Colonic mucosa (tissue), 4 donors: ENCODE data around the gene TAB3. TPM values are rescaled to one million over a fixed set of nuclear protein-coding genes. Genes with fewer than 3 reads are reported as not detected.

Experiments used
- DNase-seq: peaks from one replicate; pipeline ENCODE4 v3.0.0-alpha.2; 2020
- H3K27ac ChIP-seq: fragments of 200-600 bp; one replicate; pipeline ENCODE4 v1.8.0; 2021
- H3K27me3 ChIP-seq: fragments of 200-600 bp; one replicate; pipeline ENCODE4 v1.8.0; 2021
- H3K36me3 ChIP-seq: fragments of 200-600 bp; one replicate; pipeline ENCODE4 v1.8.0; 2021
- H3K4me1 ChIP-seq: fragments of 200-600 bp; one replicate; pipeline ENCODE4 v1.8.0; 2021; ENCODE audit warnings: mild to moderate bottlenecking
- H3K4me3 ChIP-seq: fragments of 200-600 bp; one replicate; pipeline ENCODE4 v1.8.0; 2021
- H3K9ac ChIP-seq, 2 donors: one replicate each; pipeline ENCODE4 v1.7.0; 2013; ENCODE audit warnings: control low read depth in 2 of 2, low read depth in 2 of 2, low read length in 2 of 2
- H3K9me3 ChIP-seq: fragments of 200-600 bp; one replicate; pipeline ENCODE4 v1.8.0; 2021
- intact Hi-C: fragments of 100-400 bp; cut with DNase I; formaldehyde crosslinking; loops from one replicate; pipeline ENCODE4 v1.14.1; 2022
- total RNA-seq, 2 donors: library from RNA; stranded (reverse); fragmentation: NEBNext Ultra II Directional in 1 of 2; extraction: Animal tissue kit (Norgen Biotek cat#: 25700) in 1 of 2; gene quantifications; one replicate each; pipeline ENCODE4 v1.2.1, GENCODE V29; 2021
- TF ChIP-seq, protein P1 (sequence below): fragments of 200-600 bp; IDR thresholded peaks from one replicate; pipeline ENCODE4 v1.8.0; 2022; ENCODE audit warnings: antibody characterized with exemption, mild to moderate bottlenecking
- donor health status: healthy.
- donor health status: DM: no; HTN: no; CAD: no.
- donor health status: DM: no; HTN: no; CAD: no.

Gene TAB3
- total RNA-seq, 2 donors from 2014 or later: 12.3 to 22.2 TPM

DNA sequence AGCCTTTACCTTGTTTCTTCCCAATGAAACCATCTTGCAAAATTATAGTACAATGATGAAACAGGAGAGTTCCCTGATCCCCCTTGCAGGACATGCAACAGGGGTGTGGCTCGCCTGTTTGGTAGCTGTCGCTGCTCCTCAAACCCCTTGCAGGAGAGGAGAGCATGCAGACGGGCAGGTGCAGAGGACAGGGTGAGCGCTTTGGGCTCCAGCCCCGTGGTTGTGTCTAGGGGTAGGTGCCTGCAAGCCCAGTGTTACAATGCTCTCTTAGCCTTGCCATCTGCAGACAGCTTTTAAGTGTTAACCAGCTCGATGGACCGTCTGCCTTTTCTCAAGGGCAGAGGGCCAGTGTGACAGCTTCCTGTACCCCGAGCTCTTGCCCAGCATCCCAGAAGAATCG lies 102.0 kb downstream of the TAB3 start:
- Histone ChIP-seq H3K27me3 (no peaks in the 10 kb centered on the region), H3K36me3 (no peaks in the 10 kb centered on the region), H3K9me3 (no peaks in the 10 kb centered on the region), H3K4me1 (no peaks in the 10 kb centered on the region), H3K4me3 (no peak overlapping the region), H3K27ac (no peak overlapping the region), H3K9ac (no peak overlapping the region)
- intact Hi-C loops: no loop called here
- DNase-seq: no peak
- TF ChIP-seq, protein P1, sequence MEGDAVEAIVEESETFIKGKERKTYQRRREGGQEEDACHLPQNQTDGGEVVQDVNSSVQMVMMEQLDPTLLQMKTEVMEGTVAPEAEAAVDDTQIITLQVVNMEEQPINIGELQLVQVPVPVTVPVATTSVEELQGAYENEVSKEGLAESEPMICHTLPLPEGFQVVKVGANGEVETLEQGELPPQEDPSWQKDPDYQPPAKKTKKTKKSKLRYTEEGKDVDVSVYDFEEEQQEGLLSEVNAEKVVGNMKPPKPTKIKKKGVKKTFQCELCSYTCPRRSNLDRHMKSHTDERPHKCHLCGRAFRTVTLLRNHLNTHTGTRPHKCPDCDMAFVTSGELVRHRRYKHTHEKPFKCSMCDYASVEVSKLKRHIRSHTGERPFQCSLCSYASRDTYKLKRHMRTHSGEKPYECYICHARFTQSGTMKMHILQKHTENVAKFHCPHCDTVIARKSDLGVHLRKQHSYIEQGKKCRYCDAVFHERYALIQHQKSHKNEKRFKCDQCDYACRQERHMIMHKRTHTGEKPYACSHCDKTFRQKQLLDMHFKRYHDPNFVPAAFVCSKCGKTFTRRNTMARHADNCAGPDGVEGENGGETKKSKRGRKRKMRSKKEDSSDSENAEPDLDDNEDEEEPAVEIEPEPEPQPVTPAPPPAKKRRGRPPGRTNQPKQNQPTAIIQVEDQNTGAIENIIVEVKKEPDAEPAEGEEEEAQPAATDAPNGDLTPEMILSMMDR: no peak

DNA sequence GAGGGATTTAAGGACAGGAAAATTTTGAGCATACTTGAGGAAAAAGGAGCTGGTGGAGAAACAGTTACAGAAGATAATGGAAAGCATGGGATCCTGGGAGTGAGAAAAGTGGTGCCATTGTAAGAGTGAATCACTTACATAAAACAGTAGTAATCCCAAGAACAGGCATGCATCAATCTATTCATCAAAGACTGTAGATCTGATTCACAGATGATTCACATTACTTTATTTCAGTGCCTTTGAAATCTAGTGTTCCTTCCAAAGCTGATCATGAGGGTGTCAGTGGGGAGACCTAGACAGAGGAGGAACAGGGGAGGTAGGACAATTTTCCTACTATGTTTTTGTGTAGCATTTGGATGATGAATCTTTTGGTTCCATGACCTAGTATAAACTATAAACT lies 102.7 kb downstream of the TAB3 start:
- no peaks in the 10 kb centered on the region for H3K4me1 ChIP-seq
- H3K27me3 ChIP-seq: no peaks in the 10 kb centered on the region
- TF ChIP-seq, protein P1: no peak
- H3K9ac ChIP-seq: no peak overlapping the region
- DNase-seq: no peak
- intact Hi-C loops: no loop called here
- H3K36me3 ChIP-seq: no peaks in the 10 kb centered on the region
- no peak overlapping the region for H3K4me3 ChIP-seq
- no peaks in the 10 kb centered on the region for H3K9me3 ChIP-seq
- H3K27ac ChIP-seq: no peak overlapping the region

DNA sequence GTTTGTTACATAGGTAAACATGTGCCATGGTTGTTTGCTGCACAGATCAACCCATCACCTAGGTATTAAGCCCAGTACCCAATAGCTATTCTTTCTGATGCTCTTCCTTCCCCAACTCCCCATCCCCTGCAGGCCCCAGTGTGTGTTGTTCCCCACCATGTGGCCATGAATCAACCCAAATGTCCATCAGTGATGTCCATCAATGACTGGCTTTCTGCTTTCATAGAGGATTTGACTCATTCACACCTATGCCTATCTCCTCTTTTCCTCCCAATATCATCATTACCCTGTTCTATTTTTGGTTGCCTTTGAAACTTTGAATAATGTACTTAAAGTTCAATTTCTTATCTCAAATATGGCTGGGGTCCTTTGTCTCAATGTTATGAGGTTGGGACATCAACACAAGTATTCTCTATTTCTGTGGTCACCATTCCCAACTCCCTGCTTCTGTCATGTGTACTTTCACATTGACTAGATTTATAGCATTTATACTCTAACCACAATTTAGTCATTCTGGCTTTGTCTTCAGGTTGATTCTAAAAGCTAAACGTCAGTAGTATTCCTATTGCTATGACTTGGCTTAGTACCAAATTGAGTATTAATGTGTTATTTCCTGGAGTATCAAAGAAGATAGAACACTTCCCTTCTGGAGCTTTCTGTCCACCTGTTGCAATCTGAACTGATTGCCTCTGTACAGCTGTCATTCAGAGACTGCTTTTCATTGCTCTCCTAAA lies 107.2 kb downstream of the TAB3 start:
- no peaks in the 10 kb centered on the region for H3K36me3 ChIP-seq
- no peak for DNase-seq
- H3K27me3 ChIP-seq: no peaks in the 10 kb centered on the region
- TF ChIP-seq, protein P1: no peak
- intact Hi-C loops: no loop called here
- H3K4me1 ChIP-seq: no peaks in the 10 kb centered on the region
- no peaks in the 10 kb centered on the region for H3K9me3 ChIP-seq
- H3K4me3 ChIP-seq: no peak overlapping the region
- H3K27ac ChIP-seq: no peak overlapping the region
- no peak overlapping the region for H3K9ac ChIP-seq

DNA sequence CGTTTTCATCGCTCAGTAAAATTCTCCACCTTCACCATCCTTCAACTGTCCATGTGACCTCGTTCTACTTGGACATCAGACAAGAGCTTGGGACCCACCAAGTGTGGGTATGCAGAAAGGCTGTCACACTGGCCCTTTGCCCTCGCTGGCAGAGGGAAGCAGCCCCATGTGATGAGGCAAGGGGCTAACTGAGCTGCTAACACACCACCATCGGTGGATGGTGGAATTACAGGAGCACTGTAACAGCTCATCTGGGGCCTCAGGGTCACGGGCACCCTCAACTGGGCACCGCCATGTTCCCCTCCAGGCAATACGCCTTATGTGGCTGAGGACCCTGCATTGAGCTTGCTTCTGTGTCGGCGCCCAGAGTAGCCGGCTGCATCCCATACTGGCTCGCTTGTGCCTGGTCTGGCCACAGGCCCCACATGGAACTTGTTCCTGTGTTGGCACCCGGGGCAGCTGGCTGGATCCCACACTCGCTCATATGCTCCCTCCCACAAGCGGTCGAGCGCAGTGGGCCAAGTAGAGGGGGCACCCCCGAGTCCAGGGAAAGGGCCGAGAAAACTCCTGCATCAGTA lies 109.5 kb downstream of the TAB3 start:
- no peak for DNase-seq
- no peak overlapping the region for H3K4me3 ChIP-seq
- no peaks in the 10 kb centered on the region for H3K36me3 ChIP-seq
- no peaks in the 10 kb centered on the region for H3K4me1 ChIP-seq
- H3K9me3 ChIP-seq: no peaks in the 10 kb centered on the region
- no peaks in the 10 kb centered on the region for H3K27me3 ChIP-seq
- no peak overlapping the region for H3K9ac ChIP-seq
- intact Hi-C loops: no loop called here
- TF ChIP-seq, protein P1: no peak
- H3K27ac ChIP-seq: no peak overlapping the region

DNA sequence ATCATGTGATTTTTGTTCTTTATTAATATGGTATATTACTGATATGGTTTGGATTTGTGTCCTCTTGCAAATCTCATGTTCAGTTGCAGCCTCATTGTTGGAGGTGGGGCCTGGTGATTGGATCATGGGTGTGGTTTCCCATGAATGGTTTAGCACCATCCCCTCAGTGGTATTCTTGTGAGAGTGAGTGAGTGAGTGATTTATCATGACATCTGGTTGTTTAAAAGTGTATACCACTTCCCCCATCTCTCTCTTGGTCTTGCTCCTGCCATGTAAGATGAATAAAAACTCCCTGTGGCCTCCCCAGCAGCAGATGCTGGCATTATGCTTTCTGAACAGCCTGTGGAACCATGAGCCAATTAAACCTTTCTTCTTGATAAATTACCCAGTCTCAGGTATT lies 111.5 kb downstream of the TAB3 start:
- H3K27ac ChIP-seq: no peak overlapping the region
- no peaks in the 10 kb centered on the region for H3K27me3 ChIP-seq
- no peak overlapping the region for H3K9ac ChIP-seq
- intact Hi-C loops: no loop called here
- H3K4me1 ChIP-seq: no peaks in the 10 kb centered on the region
- H3K36me3 ChIP-seq: no peaks in the 10 kb centered on the region
- DNase-seq: no peak
- TF ChIP-seq, protein P1: no peak
- H3K4me3 ChIP-seq: no peak overlapping the region
- no peaks in the 10 kb centered on the region for H3K9me3 ChIP-seq

Other genes with a start within 250 kb of the TAB3 start
- 10 to 100 TPM; 23.6 to 30.0 TPM for gene GK, start 235.8 kb downstream of the TAB3 start, total RNA-seq
- gene FTHL17, start 182.8 kb upstream of the TAB3 start, total RNA-seq: not detected